GM12892 (cell line): ENCODE results near the gene KCNMA1.

ENCODE experiments used
- POLR2A ChIP-seq: IDR thresholded peaks from 2 replicates; pipeline ENCODE4 v1.6.1; 2011; ENCODE audit warnings: low read depth, low read length, control low read depth
- POLR2AphosphoS5 ChIP-seq: IDR thresholded peaks from 2 replicates; pipeline ENCODE4 v1.6.1; 2011; ENCODE audit warnings: low read depth, low read length, control low read depth
- TAF1 ChIP-seq: IDR thresholded peaks from 2 replicates; pipeline ENCODE4 v1.6.1; 2011; ENCODE audit warnings: low read depth, mild to moderate bottlenecking, control low read depth, low read length, borderline replicate concordance

DNA sequence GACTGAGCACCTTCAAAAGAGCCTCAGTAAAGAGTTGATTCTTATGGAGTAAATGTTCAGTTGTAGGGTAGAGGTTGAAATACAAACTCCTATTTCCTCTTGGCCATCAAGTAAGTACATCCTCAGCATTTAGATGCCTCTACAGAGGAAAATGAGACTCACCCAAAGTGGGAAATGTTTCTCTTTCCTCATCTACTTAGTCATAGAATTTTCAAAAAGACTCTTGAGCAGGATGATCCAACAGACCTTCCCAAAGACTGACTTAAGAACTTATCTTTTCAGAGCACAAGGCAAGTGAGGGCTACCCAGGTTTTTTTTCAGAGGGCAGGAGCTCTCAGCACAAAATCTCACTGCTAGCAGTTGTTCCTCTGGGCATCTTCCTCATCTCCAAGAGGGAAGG is 449.1 kb downstream of the KCNMA1 start:
- no peak for TF ChIP-seq POLR2AphosphoS5
- TF ChIP-seq POLR2A = no peak
- TF ChIP-seq TAF1 = no peak
